GM12878 (cell line): ENCODE data around the gene KHDRBS1. TPM values are rescaled to one million over a fixed set of nuclear protein-coding genes. Genes with fewer than 3 reads are reported as not detected.

Experiments
- E2F8 ChIP-seq: fragments of 450-650 bp; IDR thresholded peaks from 2 replicates; pipeline ENCODE4 v1.6.1; 2018; ENCODE audit warnings: mild to moderate bottlenecking, low read depth, moderate library complexity; ENCODE audit not compliant: partially characterized antibody
- ELK1 ChIP-seq: IDR thresholded peaks from 2 replicates; pipeline ENCODE4 v1.6.1; 2012; ENCODE audit warnings: low read depth, low read length, improper control_type of control experiment
- GATAD2B ChIP-seq: fragments of 450-650 bp; conservative IDR thresholded peaks from 2 replicates; pipeline ENCODE4 v1.6.1; 2017; ENCODE audit warnings: low read depth, mild to moderate bottlenecking, moderate library complexity
- RBBP5 ChIP-seq: fragments of 200-600 bp; sonication (generic); conservative IDR thresholded peaks from 2 replicates; pipeline ENCODE4 v1.6.1; 2016
- REST ChIP-seq: IDR thresholded peaks from 2 replicates; pipeline ENCODE4 v1.6.1; 2012; ENCODE audit warnings: mild to moderate bottlenecking, low read depth, low read length
- SP1 ChIP-seq: IDR thresholded peaks from one replicate; pipeline ENCODE4 v1.6.1; 2011; ENCODE audit warnings: low read depth, low read length
- SRF ChIP-seq, 2 experiments: IDR thresholded peaks; 2 replicates each; pipeline ENCODE4 v1.6.1; 2011; ENCODE audit warnings: low read depth in 2 of 2, low read length in 2 of 2, mild to moderate bottlenecking in 1 of 2, moderate library complexity in 1 of 2
- SUPT20H ChIP-seq: IDR thresholded peaks from 2 replicates; pipeline ENCODE4 v1.6.1; 2011; ENCODE audit warnings: low read depth, mild to moderate bottlenecking, low read length, moderate library complexity, borderline replicate concordance; ENCODE audit not compliant: control insufficient read depth
- USF2 ChIP-seq: IDR thresholded peaks from 2 replicates; pipeline ENCODE4 v1.6.1; 2011; ENCODE audit warnings: low read depth, low read length, improper control_type of control experiment, borderline replicate concordance
- YBX1 ChIP-seq: fragments of 450-650 bp; IDR thresholded peaks from 2 replicates; pipeline ENCODE4 v1.6.1; 2016; ENCODE audit warnings: antibody characterized with exemption
- ZBED1 ChIP-seq: IDR thresholded peaks from 2 replicates; pipeline ENCODE4 v1.6.1; 2016; ENCODE audit warnings: borderline replicate concordance
- ZNF24 ChIP-seq: fragments of 450-650 bp; IDR thresholded peaks from 2 replicates; pipeline ENCODE4 v1.6.1; 2017; ENCODE audit warnings: antibody characterized with exemption, mild to moderate bottlenecking
- ZNF687 ChIP-seq: fragments of 450-650 bp; IDR thresholded peaks from 2 replicates; pipeline ENCODE4 v1.6.1; 2017; ENCODE audit warnings: mild to moderate bottlenecking, moderate library complexity
- polyA plus RNA-seq, 11 experiments: library from polyadenylated mRNA; depleted of rRNA in 4 of 11; unstranded in 6 of 11; stranded (reverse) in 5 of 11; fragments of >200 nt; fragmentation: Nextera tagmentation in 4 of 11; fragmentation: Illumina TruSeq in 1 of 11; extraction: Ambion mirVana in 4 of 11; extraction: Trizol in 1 of 11; gene quantifications; 1 replicate in 1 of 11; 2 replicates in 10 of 11; pipeline versions ENCODE4 v1.2.1 to v1.2.3, GENCODE V29; 2011 to 2016; ENCODE audit warnings: inconsistent platforms in 2 of 11, missing spikeins in 2 of 11, low read depth in 1 of 11
- total RNA-seq, 4 experiments: library from RNA; depleted of rRNA in 3 of 4; stranded (reverse); fragments of >200 nt in 3 of 4; fragmentation: Illumina TruSeq in 1 of 4; extraction: Trizol in 1 of 4; gene quantifications; 2 replicates each; pipeline versions ENCODE4 v1.2.1 to v1.2.3, GENCODE V29; 2013 to 2021

KHDRBS1 gene
- total and polyA plus RNA-seq, 10 of the 15 experiments (the other 5 are each of a cell fraction or from before 2014, with no cell fraction given), result 42.5 to 204 (median 96.0) TPM

- no peak for TF ChIP-seq E2F8
- TF ChIP-seq ZNF24, result no peak
- peak; percentile 23; the same call in 1 of the 2 replicates for TF ChIP-seq ZNF687
- peak; percentile 93 for TF ChIP-seq USF2
- peak; percentile 91 for TF ChIP-seq GATAD2B
- TF ChIP-seq ELK1, result peak; percentile 73
- no peak for TF ChIP-seq REST
- TF ChIP-seq SP1, result peak; percentile 11
- TF ChIP-seq YBX1, result no peak
- no peak for TF ChIP-seq SRF (IDR thresholded peaks at IDR 0.05; ENCODE audit: low read depth in 2 of 2, low read length in 2 of 2)
- TF ChIP-seq ZBED1, result no peak
- no peak for TF ChIP-seq RBBP5
- no peak for TF ChIP-seq SUPT20H
Observed at GRCh38 chr1:32013386-32014198, at the start of gene KHDRBS1 (continued).
